Activated CD8-positive, alpha-beta T cell treated with anti-CD3 and anti-CD28 coated beads for 36 hours (primary cell): ENCODE measurements around the gene CILP2. TPM values are rescaled to one million over a fixed set of nuclear protein-coding genes. Genes with fewer than 3 reads are reported as not detected.

Source experiments
- ATAC-seq: fragments of 200-7000 bp; cut with Tn5 transposase; one replicate; pipeline ENCODE4 v1.10.0; 2021; ENCODE audit warnings: mild to moderate bottlenecking, moderate library complexity
- CTCF ChIA-PET: fragments of 350-600 bp; sonication (Branson Sonifier 250); formaldehyde crosslinking; loops from one replicate; lab custom pipeline; 2021; ENCODE audit warnings: antibody characterized with exemption; lab: Charles Lee
- POLR2A ChIA-PET: fragments of 350-600 bp; sonication (Branson Sonifier 250); formaldehyde crosslinking; loops from one replicate; lab custom pipeline; 2021; ENCODE audit warnings: antibody characterized with exemption; lab: Charles Lee
- DNase-seq: peaks from one replicate; pipeline ENCODE4 v3.0.0-alpha.2; 2020
- H3K27ac Mint-ChIP-seq: one replicate; pipeline ENCODE4 v1.8.0; 2021; ENCODE audit warnings: mild to moderate bottlenecking, mixed read lengths
- H3K27me3 Mint-ChIP-seq: one replicate; pipeline ENCODE4 v1.8.0; 2021; ENCODE audit warnings: mixed read lengths
- H3K36me3 Mint-ChIP-seq: one replicate; pipeline ENCODE4 v1.8.0; 2021; ENCODE audit warnings: low read depth, mixed read lengths
- H3K4me1 Mint-ChIP-seq: one replicate; pipeline ENCODE4 v1.8.0; 2021; ENCODE audit warnings: low read depth, mixed read lengths
- H3K4me3 Mint-ChIP-seq: one replicate; pipeline ENCODE4 v1.8.0; 2021; ENCODE audit warnings: mild to moderate bottlenecking, moderate library complexity, mixed read lengths
- H3K9me3 Mint-ChIP-seq: one replicate; pipeline ENCODE4 v1.8.0; 2021; ENCODE audit warnings: mixed read lengths
- intact Hi-C: fragments of 100-400 bp; cut with micrococcal nuclease; formaldehyde crosslinking; loops from one replicate; pipeline ENCODE4 v1.10.0; 2022
- total RNA-seq, 2 experiments: library from RNA; stranded (reverse); gene quantifications; one replicate each; pipeline ENCODE4 v1.2.3, GENCODE V29; 2021
- TF ChIP-seq, protein P1 (sequence below): fragments of 200-600 bp; IDR thresholded peaks from one replicate; pipeline ENCODE4 v1.8.0; 2022; ENCODE audit warnings: antibody characterized with exemption, mild to moderate bottlenecking

The CILP2 gene
- total RNA-seq, 2 experiments from 2014 or later: 0.31 to 0.32 TPM

DNA sequence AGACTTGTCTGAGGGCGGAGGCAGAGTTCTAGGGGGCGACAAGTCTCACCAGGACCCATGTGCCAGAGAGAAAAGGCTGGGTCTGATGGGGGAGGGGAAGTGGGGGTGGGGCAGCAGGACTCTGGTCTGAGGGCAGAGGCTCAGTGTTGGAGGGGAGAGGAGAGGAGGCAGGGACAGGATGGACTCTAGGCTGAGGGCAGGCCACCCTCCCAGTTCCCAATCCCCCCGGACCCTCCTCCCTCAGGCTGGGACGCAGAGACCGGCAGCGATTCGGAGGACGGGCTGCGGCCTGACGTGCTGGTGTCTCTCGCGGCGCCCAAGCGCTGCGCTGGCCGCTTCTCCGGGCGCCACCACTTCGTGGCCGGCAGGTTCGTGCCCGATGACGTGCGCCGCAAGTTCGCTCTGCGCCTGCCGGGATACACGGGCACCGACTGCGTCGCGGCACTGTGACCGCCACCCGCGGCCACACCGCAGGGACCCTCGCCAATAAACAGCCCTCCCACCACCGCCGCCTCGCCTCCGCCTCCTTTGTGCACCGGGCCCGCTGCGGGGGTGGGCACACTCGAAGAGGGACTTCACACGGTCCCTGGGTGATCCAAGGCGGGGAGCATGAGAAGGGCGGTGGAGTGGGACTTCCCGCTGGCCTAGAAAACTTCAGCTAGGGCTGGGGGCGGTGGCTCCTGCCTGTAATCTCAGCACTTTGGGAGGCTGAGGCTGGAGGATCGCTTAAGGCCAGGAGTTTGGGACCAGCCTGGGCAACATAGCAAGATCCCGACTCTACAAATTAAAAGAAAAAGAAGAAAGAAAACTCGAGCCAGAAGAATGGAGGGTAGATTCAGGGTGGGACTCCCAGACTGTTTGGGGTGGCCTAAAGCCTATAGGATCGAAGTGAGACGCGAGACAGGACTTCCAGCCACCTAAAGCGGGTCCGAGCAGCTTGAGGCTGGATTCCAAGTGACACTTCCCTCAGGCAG, 703 bp upstream of the CILP2 start:
- CTCF ChIA-PET: interaction anchor here (1.7 kb wide), 1 partner anchor 17 kb away, joined by 6 read pairs; no protein-coding TSS in a partner anchor
- no peak for DNase-seq
- peaks cover 33% of the 10 kb centered on the region for H3K4me1 Mint-ChIP-seq
- TF ChIP-seq, protein P1, sequence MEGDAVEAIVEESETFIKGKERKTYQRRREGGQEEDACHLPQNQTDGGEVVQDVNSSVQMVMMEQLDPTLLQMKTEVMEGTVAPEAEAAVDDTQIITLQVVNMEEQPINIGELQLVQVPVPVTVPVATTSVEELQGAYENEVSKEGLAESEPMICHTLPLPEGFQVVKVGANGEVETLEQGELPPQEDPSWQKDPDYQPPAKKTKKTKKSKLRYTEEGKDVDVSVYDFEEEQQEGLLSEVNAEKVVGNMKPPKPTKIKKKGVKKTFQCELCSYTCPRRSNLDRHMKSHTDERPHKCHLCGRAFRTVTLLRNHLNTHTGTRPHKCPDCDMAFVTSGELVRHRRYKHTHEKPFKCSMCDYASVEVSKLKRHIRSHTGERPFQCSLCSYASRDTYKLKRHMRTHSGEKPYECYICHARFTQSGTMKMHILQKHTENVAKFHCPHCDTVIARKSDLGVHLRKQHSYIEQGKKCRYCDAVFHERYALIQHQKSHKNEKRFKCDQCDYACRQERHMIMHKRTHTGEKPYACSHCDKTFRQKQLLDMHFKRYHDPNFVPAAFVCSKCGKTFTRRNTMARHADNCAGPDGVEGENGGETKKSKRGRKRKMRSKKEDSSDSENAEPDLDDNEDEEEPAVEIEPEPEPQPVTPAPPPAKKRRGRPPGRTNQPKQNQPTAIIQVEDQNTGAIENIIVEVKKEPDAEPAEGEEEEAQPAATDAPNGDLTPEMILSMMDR: no peak
- POLR2A ChIA-PET: interaction anchor here (1.2 kb wide), 1 partner anchor 106 kb away, joined by 4 read pairs; the partner anchor contains the start of gene GMIP
- H3K27me3 Mint-ChIP-seq: peaks cover 6% of the 10 kb centered on the region
- H3K36me3 Mint-ChIP-seq: no peaks in the 10 kb centered on the region
- no peak overlapping the region for H3K27ac Mint-ChIP-seq
- intact Hi-C loops: no loop called here
- no peak overlapping the region for H3K4me3 Mint-ChIP-seq
- H3K9me3 Mint-ChIP-seq: no peaks in the 10 kb centered on the region
- no peak for ATAC-seq

DNA sequence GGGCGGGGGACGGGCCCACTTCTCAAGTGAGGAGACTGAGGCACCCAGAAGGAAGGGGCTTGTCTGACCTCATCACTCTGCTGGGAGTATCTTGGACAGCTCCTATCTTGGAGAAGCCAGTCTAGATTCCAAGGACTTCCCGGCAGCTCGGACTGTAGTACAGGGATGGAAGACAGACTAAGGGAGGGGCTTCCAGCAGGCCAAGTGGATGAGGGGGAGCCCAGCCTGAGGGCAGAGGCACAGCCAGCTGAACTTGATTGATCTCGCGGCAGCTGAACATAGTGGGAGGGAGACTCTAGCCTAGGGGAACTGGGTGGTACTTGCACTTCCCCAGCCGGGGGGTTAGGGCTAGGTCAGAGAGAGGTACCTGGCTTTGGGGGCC, 711 bp downstream of the CILP2 start:
- DNase-seq: no peak
- no peak for ATAC-seq
- Mint-ChIP-seq H3K36me3 (no peaks in the 10 kb centered on the region), H3K9me3 (no peaks in the 10 kb centered on the region), H3K27me3 (peaks cover 6% of the 10 kb centered on the region), H3K4me3 (peak overlapping the region; percentile 13), H3K4me1 (peaks cover 30% of the 10 kb centered on the region), H3K27ac (no peak overlapping the region)
- intact Hi-C loops: no loop called here
- CTCF ChIA-PET: interaction anchor here (1.7 kb wide), 1 partner anchor 16 kb away, joined by 6 read pairs; no protein-coding TSS in a partner anchor
- TF ChIP-seq, protein P1: no peak
- POLR2A ChIA-PET: interaction anchor here (0.8 to 1.0 kb wide), 3 partner anchors 13 to 93 kb away, joined by 3 to 7 read pairs (median 5); partner anchors contain the start of gene NDUFA13

DNA sequence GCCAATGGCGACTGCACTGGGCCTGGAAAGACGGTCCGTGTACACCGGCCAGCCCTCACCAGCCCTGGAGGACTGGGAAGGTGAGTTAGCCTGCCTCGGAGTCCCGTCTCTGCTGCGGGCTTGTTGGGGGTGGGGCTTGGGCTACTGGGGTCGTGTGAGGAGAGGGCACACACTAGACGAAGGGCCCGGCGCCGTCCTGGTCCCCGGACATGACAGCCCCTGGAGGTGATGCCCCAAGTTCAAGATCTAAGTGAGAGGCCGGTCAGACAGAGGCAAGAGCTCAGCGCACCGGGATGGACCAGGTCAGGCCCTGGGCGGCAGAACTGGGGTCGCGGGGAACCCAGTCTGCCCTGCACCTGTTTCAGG, 1.6 kb downstream of the CILP2 start:
- peaks cover 30% of the 10 kb centered on the region for H3K4me1 Mint-ChIP-seq
- DNase-seq (no peak), ATAC-seq (no peak)
- no peak overlapping the region for H3K4me3 Mint-ChIP-seq
- intact Hi-C loops: no loop called here
- POLR2A ChIA-PET: interaction anchor here (0.8 to 1.4 kb wide), 4 partner anchors 12 to 104 kb away, joined by 3 to 5 read pairs (median 4); partner anchors contain the start of genes GMIP, NDUFA13 and TSSK6
- CTCF ChIA-PET: interaction anchor here (1.1 to 2.0 kb wide), 3 partner anchors 14 to 104 kb away, joined by 4 to 22 read pairs (median 6); partner anchors contain the start of gene GMIP
- peaks cover 6% of the 10 kb centered on the region for H3K27me3 Mint-ChIP-seq
- H3K9me3 Mint-ChIP-seq: no peaks in the 10 kb centered on the region
- H3K27ac Mint-ChIP-seq: no peak overlapping the region
- TF ChIP-seq, protein P1: no peak
- no peaks in the 10 kb centered on the region for H3K36me3 Mint-ChIP-seq

DNA sequence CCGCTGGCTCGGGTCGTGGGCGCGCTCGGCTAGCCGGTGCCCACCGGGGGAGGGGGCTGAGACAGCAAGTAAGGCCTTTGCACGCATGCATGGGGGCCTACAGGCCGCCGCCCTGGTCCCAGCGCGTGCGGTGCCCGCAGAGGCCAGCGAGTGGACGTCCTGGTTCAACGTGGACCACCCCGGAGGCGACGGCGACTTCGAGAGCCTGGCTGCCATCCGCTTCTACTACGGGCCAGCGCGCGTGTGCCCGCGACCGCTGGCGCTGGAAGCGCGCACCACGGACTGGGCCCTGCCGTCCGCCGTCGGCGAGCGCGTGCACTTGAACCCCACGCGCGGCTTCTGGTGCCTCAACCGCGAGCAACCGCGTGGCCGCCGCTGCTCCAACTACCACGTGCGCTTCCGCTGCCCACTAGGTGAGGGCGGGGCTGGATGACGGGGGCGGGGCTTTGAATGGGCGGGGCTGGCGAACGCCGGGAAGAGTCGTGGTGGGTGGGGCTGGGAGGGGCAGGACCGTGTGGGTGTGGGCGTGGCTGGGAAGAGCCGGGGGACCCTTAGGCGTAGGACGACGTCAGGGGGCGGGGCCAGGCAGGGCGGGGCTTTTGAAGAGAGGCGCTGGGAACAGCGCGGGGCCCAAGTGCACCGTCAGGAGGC, 2.1 kb downstream of the CILP2 start:
- Mint-ChIP-seq H3K4me3 (peak overlapping the region; percentile 69), H3K9me3 (no peaks in the 10 kb centered on the region), H3K36me3 (no peaks in the 10 kb centered on the region), H3K27ac (peak overlapping the region; percentile 59), H3K27me3 (peaks cover 6% of the 10 kb centered on the region), H3K4me1 (peaks cover 30% of the 10 kb centered on the region)
- TF ChIP-seq, protein P1: no peak
- ChIA-PET CTCF (interaction anchor here (1.1 to 2.0 kb wide), 4 partner anchors 8 to 104 kb away, joined by 3 to 22 read pairs (median 8); partner anchors contain the start of gene GMIP), POLR2A (interaction anchor here (1.3 to 1.4 kb wide), 3 partner anchors 12 to 104 kb away, joined by 3 to 6 read pairs (median 4); partner anchors contain the start of genes GMIP, NDUFA13, TSSK6 and YJEFN3)
- DNase-seq: peak; percentile 91
- intact Hi-C loops: no loop called here
- peak; percentile 59 for ATAC-seq
